ENCODE measurements around the gene VPS8. TPM values are rescaled to one million over a fixed set of nuclear protein-coding genes. Genes with fewer than 3 reads are reported as not detected.

The VPS8 gene
- total RNA-seq, 2 donors from 2014 or later, result 40.1 to 78.0 TPM

DNA sequence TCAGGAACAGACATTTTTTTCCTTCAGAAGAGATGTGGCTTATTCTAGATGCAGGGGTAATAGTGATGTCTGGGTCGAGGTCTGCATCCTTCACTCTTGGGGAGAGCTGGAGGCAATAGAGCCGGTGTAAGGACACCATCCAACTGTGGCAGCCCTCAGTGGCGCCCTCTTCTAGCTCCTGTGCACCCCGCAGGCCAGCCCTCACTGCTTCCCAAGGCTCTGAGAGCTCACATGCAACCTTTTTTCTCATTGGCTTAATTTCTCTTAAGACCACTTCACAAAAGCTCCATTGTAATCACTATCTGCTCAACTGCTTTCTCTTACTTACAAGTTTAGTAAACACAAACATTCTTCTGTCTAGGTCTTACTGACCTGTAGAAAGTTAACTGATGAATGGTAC lies 3.9 kb upstream of the VPS8 start:
- Histone ChIP-seq H3K4me3 (no peak overlapping the region), H3K27ac (no peak overlapping the region), H3K27me3 (replicated peaks; ENCODE audit: insufficient read depth) (no peaks in the 10 kb centered on the region), H3K4me1 (ENCODE audit: control insufficient read depth in 1 of 2, low read depth in 2 of 2) (peaks cover 3 to 5% of the 10 kb centered on the region in 2 donors), H3K9me3 (no peaks in the 10 kb centered on the region), H3K36me3 (no peaks in the 10 kb centered on the region)
- TF ChIP-seq CTCF (IDR thresholded peaks at IDR 0.05), result no peak
- ATAC-seq (ENCODE audit: insufficient number of reproducible peaks, low FRiP score, low read depth), result no peak
- DNase-seq (ENCODE audit: low spot score), result no peak

- Histone ChIP-seq H3K9me3 (no peaks in the 10 kb centered on the region), H3K27ac (no peak overlapping the region), H3K4me1 (ENCODE audit: control insufficient read depth in 1 of 2, low read depth in 2 of 2) (peaks cover 7 to 8% of the 10 kb centered on the region in 2 donors), H3K4me3 (no peak overlapping the region), H3K27me3 (replicated peaks; ENCODE audit: insufficient read depth) (no peaks in the 10 kb centered on the region), H3K36me3 (no peaks in the 10 kb centered on the region)
- ATAC-seq (ENCODE audit: insufficient number of reproducible peaks, low FRiP score, low read depth) (no peak), DNase-seq (ENCODE audit: low spot score) (no peak)
- no peak for TF ChIP-seq CTCF (IDR thresholded peaks at IDR 0.05)
These were observed 1.8 kb upstream of the VPS8 start for GRCh38 chr3:184810146-184810545.

DNA sequence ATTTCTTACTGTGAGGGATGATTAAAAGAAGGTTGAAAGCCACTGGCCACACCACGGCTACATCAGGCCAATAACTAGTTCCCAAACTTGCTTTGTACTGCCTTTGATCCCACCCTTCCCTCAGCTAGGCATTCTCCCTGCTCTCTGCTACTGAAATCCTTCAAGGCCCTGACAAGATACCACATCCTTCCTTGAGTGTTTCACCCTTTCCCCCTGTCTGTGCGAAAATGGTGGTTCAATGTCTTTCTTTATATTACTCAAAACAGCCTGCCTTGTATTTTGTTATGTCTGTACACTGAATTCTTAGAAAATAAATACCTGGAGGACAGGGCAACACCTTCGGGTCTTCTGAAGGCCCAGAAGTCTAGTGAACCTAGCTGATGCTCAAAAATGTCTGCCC lies 932 bp upstream of the VPS8 start:
- TF ChIP-seq CTCF (IDR thresholded peaks at IDR 0.05), result no peak
- DNase-seq (ENCODE audit: low spot score) (no peak), ATAC-seq (ENCODE audit: insufficient number of reproducible peaks, low FRiP score, low read depth) (no peak)
- Histone ChIP-seq H3K27ac (no peak overlapping the region), H3K4me1 (ENCODE audit: control insufficient read depth in 1 of 2, low read depth in 2 of 2) (peaks cover 7 to 8% of the 10 kb centered on the region in 2 donors), H3K27me3 (replicated peaks; ENCODE audit: insufficient read depth) (no peaks in the 10 kb centered on the region), H3K9me3 (no peaks in the 10 kb centered on the region), H3K36me3 (no peaks in the 10 kb centered on the region), H3K4me3 (no peak overlapping the region)

- H3K27me3 ChIP-seq (replicated peaks; ENCODE audit: insufficient read depth), result no peaks in the 10 kb centered on the region
- H3K27ac ChIP-seq, result peak overlapping the region in 1 of 2 donors; percentile 47
- H3K4me3 ChIP-seq, result peak overlapping the region; percentile 87
These were observed 335 bp upstream of the VPS8 start for GRCh38 chr3:184811663-184811998.

DNA sequence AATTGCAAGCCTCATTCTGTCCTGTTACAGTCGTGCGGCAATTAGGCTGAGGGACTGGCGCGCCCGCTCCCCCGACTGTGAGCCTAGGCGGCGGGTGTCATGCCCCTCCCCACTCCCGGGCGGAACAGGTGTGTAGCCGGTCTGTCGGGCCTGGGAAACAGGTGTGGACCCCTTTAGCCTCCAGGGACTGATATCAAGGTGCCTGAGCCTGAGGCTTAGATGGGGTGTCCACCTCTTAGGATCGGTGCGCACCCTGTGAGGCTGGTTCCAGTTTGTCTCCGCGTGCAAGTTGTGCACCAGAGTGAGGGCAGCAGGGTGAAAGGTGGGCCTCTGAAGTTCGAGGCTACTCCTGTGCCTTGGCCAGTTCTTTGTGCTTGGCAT lies 686 bp downstream of the VPS8 start:
- ATAC-seq (ENCODE audit: insufficient number of reproducible peaks, low FRiP score, low read depth) (no peak), DNase-seq (ENCODE audit: low spot score) (no peak)
- H3K27ac ChIP-seq, result peak overlapping the region in 1 of 2 donors; percentile 47

More at GRCh38 chr3:184811663-184811998, 335 bp upstream of the VPS8 start:
- DNase-seq (ENCODE audit: low spot score), result no peak
- no peaks in the 10 kb centered on the region for H3K36me3 ChIP-seq
- no peaks in the 10 kb centered on the region for H3K9me3 ChIP-seq
- no peak for TF ChIP-seq CTCF (IDR thresholded peaks at IDR 0.05)
- no peak for ATAC-seq (ENCODE audit: insufficient number of reproducible peaks, low FRiP score, low read depth)
- peaks cover 7 to 8% of the 10 kb centered on the region in 2 donors for H3K4me1 ChIP-seq (ENCODE audit: control insufficient read depth in 1 of 2, low read depth in 2 of 2)

More for the DNA sequence above, 686 bp downstream of the VPS8 start:
- H3K27me3 ChIP-seq (replicated peaks; ENCODE audit: insufficient read depth), result no peaks in the 10 kb centered on the region
- H3K36me3 ChIP-seq, result no peaks in the 10 kb centered on the region
- H3K9me3 ChIP-seq, result no peaks in the 10 kb centered on the region
- peak overlapping the region; percentile 87 for H3K4me3 ChIP-seq
- H3K4me1 ChIP-seq (ENCODE audit: control insufficient read depth in 1 of 2, low read depth in 2 of 2), result peaks cover 7 to 8% of the 10 kb centered on the region in 2 donors
- TF ChIP-seq CTCF (IDR thresholded peaks at IDR 0.05), result no peak

Measured in thoracic aorta (tissue), 2 donors.